ENCODE data around the gene SESN1.

DNA sequence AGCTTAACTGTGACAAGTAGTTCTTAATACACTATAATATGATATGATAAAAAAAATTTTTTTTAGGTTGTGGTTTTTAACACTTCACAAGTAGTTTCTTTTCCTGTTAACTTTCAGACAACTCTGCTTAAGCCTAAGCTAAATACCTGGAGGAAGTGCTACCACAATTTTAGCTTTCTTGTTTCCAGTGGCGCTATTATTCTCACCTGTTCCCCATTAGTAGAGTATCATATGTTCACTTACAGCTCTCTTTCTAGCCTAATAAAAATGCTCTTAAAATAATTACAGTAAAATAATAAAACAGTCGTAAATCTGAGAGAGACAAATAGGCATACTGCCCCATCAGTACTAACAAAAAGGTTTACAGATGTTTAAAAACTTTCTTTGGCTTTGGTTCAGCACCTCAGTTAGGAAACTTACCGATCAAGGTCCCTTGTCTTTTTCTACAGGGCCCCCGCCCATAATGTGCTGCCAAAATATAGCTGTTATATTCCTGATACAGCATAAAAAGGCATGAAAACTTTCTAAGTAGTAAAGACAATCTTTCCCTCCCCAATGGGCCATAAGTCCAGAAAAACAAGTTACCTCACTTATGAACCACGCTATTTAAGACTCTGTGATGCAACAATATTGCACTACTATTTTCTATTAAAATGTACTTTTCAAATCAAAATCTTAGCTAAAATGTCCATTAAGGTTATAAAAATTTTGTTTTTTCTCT, 57.9 kb downstream of the SESN1 start:
- TF ChIP-seq, protein P1, sequence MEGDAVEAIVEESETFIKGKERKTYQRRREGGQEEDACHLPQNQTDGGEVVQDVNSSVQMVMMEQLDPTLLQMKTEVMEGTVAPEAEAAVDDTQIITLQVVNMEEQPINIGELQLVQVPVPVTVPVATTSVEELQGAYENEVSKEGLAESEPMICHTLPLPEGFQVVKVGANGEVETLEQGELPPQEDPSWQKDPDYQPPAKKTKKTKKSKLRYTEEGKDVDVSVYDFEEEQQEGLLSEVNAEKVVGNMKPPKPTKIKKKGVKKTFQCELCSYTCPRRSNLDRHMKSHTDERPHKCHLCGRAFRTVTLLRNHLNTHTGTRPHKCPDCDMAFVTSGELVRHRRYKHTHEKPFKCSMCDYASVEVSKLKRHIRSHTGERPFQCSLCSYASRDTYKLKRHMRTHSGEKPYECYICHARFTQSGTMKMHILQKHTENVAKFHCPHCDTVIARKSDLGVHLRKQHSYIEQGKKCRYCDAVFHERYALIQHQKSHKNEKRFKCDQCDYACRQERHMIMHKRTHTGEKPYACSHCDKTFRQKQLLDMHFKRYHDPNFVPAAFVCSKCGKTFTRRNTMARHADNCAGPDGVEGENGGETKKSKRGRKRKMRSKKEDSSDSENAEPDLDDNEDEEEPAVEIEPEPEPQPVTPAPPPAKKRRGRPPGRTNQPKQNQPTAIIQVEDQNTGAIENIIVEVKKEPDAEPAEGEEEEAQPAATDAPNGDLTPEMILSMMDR (IDR thresholded peaks at IDR 0.05 in 4 of 5, conservative IDR thresholded peaks at IDR 0.05 in 1 of 5), result no peak
- no peak for TF ChIP-seq POLR2A (IDR thresholded peaks at IDR 0.05)
